Ammon's horn (tissue), 1 donor: ENCODE data around the gene CLSTN2.

Experiments
- DNase-seq: peaks from one replicate; pipeline ENCODE4 v3.0.0-alpha.2; 2016; ENCODE audit warnings: low spot score

Gene CLSTN2

GRCh38 chr3:139935016-139935865, at the start of gene CLSTN2:
TSS of gene CLSTN2 (plus strand) at chr3:139935185.
- DNase-seq, result peak; percentile 88

- DNase-seq, result no peak
Observed at GRCh38 chr3:139887431-139887830, 47.6 kb upstream of the CLSTN2 start.

DNA sequence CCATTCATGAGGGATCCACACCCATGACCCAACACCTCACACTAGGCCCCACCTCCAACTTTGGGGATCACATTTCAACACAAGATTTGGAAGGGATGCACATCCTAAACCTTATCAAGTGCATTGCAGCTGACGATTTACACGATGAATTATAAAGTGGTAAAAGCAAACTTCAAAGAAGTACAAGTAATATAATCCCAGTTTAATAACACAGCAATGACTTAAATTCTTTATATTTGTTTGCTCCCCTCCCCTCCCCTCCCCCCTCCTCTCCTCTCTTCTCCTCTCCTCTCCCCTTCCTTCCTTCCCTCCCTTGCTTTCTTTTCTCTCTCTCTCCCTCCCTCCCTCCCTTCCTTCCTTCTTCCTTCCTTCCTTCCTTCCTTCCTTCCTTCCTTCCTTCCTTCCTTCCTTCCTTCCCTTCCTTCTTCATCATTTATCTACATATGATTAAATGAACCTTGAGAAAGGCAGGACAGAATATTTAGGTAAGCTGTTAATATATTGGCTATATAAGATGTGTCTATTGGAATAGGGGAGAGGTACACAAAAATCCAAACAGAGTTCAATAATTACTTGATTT, 46.3 kb upstream of the CLSTN2 start:
- DNase-seq, result no peak

- DNase-seq, result no peak
Observed at GRCh38 chr3:139893267-139893962, 41.6 kb upstream of the CLSTN2 start.

DNA sequence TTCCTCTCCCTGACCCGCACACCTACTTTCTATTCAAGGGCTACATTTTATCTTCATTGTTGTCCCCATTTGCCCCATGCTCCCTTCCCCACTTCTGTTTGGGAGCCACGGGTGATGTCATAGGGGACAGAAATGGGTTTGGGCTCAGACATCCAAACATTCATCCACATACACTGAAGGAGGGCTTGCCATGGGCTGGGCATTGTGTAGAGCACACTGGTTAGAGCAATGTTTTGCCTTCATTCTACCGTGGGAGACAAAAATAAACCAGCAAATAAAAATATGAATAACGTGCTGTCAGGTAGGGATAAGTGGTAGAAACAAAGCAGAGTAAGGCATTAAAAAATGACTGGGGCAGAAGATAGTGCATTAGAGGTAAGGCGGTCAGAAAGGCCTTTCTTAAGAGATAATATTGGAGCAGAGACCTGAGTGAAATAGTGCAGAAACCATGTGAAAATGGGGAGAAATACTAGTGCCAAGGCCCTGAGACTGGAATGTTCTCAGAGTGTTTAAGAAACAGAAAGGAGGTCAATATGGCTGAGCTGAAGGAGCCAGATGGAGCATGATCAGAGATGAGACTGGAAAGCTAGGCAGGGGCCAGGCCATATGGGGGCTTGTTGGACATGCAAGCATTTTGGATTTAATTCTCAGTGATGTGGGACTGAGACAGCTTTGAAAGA, 40.9 kb upstream of the CLSTN2 start:
- DNase-seq, result no peak

DNA sequence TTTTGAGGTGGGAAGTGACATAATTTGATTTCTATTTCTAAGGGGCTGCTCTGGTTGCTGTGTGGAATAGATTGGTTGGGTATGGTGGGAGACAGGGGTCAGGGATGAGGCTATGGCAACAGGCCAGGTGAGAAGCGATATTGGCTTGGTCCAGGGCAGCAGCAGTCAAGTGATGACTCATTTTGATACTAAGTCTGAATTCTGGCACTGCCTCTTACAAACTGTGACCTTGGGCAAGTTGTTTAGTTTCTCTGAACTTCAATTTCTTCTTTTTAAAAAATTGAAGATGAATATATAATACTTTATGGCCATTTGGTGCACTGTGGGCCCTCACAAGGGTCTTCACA, 40.4 kb upstream of the CLSTN2 start:
- no peak for DNase-seq

GRCh38 chr3:139897759-139898158, 37.2 kb upstream of the CLSTN2 start:
- DNase-seq, result no peak

- DNase-seq, result no peak
Observed at GRCh38 chr3:139906418-139906817, 28.6 kb upstream of the CLSTN2 start.

DNA sequence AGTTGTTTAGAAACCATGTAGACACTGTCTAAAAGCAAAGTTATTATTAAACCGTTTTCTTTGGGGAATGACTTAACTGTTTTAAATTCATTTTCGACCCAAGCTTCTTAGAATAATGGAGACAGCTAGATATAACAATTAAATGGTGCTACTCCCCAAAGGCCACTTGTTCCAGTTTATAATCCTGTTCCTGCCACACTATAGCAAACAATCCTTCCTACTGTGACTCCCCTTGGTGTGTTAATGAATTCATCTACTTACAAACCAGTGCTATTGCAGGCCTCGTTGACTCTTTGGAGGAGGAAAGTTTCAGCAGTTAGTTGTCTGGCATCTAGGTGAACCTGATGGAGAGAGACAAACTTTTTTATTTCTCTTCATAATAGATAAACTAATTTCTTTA, 25.2 kb upstream of the CLSTN2 start:
- DNase-seq, result no peak

GRCh38 chr3:139916271-139916670, 18.7 kb upstream of the CLSTN2 start:
- DNase-seq, result no peak

DNA sequence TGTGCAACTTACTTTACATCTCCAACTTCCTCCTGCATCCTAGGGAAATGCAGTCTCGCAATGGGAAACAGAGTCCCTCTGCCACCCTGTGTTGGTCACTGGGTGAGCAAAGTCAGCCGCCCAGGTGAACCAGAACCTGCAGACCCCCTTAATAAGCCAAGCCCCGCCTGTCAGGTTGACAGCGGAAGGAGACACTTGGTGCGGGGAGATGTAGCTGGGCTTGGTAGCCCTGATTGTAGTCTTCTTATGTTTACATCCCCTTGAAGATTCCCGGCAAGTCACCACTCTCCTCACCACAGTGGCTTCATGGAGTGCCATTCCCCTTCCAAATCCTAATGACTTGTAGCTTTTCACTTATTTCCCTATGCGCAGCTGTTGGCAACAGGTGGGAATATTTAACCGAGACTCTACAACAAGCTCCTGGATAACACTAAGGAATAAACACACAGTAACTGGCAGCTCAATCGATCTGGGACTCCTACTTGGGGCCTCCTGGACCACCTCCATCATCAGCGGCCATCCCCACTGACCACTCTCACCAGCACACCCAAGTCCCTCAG, 17.7 kb upstream of the CLSTN2 start:
- no peak for DNase-seq

DNA sequence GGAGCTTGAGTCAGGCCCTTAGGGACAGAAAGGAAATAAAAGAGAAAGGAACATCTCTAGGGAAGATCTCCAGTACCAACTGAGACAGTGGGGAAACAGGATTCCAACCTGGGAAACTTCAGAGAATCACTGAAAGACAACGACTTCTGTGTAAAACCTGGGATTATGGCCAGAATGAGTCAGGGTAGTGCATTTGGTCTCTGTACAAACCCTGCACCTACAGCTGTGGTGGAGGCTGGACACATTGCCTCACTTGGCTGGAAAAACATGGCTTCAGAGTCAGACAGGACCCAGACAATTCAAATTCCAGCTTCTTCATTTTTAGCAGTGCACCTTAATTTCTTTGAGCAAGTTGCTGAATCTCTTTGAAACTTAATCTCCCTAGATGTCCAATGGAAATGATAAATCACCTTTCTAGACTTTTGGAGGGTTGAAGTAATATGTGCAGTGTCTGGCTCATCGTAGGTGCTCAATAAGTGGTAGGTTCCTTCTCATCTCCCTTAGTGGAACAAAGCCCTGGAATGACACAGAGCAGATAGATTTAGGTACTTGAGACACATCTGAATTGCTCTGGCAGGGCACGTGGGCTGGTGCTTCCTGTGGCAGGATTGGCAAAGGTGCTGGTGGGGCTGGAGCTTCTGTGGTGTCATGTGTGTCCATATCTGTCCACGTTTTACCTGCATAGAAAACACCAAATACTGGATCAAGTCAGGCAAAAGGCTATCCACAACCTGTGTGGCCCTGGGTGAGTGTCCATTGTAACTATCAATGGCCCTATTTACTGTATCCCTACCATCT, 6.1 kb upstream of the CLSTN2 start:
- DNase-seq, result no peak

DNA sequence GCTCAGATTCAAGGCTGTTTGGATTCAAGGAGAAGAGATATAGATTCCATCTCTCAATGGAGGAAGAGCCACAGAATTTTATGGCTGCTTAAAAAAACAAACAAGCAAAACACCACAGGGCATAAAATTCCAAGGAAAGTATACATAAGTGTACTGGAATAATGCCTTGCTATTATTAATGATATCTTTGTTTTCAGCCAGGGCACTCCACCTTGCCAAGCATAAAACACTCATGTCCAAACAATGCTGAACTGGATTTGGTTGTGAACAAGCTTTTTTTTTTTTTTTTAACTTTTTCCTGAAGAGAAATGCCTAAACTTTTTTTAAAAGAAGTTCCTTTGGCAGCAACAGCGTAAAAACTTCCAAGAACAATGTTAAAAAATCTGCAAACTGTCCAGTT, 4.8 kb upstream of the CLSTN2 start:
- DNase-seq, result no peak

DNA sequence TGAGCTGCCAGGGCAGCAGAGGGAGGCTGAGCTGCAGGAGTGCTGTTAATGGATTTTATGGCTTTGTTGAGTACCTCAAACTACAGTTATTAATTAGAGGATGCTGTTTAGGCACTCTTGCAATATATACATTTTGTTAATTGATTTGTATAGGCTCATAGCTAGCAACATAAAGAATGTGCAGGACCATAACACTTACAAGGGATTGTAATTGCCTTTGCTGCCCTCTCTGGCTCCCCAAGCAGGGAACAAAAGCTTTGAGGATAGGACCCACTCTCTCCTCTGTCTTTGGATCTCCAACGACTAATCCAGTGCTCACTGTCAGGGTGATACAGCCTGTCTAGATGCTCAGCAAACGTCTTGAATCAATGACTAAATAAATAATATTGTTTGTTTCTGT, 1.2 kb upstream of the CLSTN2 start:
- no peak for DNase-seq

DNA sequence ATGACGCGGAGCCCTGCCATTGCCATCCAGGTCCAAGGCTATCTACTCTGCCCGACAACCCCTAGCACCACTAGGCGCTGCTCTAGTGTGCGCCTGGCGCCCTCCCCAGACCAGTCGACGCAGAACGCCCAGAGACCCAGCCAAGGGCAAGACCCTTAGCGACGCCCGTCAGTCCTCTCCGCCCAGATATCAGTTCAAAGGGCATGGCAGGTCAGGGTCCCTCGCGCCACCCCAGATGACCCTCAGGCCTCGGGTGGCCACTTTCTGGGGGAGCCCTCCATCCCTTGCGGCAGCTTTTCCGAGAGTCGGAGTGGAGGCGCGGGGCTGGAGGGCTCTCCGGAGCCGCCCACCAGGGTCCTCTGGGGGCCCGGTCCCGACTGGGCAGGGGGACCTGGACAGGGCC, 371 bp upstream of the CLSTN2 start:
- peak; percentile 86 for DNase-seq

DNA sequence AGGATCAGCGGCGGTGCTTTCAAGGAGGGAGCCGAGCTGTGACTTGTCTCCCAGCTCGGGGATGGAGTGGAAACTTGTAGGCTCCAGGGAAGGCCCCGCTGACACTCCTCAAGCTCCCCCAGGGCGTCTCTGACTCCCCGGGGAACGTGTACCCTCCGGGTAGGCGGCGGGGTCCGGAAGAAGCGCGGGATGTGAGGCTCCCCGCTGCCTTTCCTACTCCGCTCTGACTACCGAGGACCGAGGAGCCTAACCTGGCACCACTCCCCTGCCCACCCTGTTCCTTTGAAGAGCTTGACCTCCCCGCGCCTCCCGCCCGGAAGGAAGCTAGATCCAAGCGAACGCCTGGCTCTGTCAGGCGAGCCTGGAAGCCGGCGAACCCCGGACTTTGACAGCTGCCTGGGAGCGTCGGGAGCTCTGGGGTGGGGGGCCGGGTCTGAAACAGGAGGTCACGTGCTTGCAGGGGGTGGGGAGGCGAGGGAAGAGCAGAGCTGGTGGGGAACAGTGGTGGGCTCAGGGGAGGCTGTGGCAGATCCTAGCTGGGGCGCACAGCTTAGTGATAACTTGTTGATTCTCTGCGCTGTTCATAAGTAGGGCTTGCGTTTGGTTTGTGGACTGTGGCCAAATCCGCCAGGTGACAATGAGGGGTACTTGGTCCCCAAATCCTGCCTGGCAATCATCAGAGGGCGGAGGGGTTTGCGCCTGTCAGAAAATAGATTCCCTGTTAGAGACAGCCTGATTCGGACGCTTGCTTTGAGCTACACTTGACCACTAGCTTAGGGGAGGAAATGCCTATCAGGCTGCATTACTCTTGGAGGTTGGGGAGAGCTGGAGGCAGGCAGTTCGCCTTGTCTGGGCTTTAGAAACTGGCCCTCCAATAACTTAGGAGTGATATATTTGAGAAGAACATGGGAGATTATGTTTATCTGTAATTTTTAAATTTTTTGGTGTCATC, 1.2 kb downstream of the CLSTN2 start:
- peak; percentile 24 for DNase-seq

- DNase-seq, result peak; percentile 57
Observed at GRCh38 chr3:139937674-139938279, 2.8 kb downstream of the CLSTN2 start.

DNA sequence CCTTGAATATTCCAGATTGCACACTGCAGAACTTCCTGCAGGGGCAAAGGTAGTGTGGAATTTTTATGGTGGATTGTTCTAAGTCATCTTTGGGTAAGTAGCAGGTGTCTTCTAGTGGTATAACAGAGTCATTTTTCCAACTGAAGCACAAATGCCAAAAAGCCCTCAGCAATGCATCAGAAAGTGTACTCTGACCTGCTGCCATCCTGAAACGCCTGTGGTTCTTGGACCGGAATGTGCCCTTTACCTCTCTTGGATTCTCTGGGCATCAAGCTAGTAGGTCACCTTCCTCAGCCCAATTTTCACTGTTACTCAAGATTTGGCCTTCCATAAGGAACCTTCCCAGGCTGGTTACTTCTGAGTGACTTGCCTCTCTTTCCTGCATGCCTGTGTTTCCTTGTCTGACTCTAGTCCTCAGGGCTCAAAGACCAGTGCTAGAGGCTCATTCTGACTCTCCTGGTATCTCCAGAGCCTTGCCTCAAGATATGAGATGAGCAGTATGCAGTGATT, 4.8 kb downstream of the CLSTN2 start:
- DNase-seq, result no peak

DNA sequence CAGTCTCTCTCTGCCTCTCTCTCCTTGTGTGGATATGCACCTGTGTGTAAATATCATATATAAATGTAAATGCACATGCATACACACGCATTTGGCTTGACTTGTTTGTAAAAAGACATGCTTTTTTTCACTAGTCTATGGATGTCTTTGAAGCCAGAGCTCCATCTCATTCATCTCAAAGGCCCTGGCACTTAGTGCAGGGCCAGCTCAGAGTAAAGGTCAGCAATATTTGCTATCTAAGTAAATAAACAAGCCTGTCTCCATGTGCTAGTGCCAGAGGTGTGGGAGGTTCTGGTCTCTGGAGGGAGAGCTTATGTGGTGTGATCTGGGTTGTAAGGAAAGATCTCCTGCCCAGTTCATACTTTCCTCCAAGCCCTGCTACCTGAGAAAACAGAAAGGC, 5.6 kb downstream of the CLSTN2 start:
- DNase-seq, result no peak

DNA sequence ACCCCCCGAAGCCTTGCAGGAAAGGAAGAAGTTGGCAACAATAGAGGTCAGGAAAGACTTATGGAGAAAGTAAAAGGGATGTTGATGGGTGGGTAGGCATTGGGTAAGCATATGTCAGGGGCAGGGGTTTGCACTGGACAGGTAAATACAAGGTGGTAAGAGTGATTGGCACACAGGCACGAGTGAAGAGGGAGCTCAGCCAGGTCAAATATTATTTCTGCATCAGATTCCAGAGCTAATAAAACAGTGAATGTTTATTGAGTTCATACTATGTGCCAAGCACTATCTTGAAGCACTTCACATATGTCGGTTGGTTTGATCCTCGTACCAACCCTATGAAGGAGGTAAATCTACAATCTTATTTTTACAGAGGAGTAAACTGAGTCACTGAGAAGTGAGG, 6.6 kb downstream of the CLSTN2 start:
- no peak for DNase-seq
